ENCODE data around the gene PHLDB2. TPM values are rescaled to one million over a fixed set of nuclear protein-coding genes. Genes with fewer than 3 reads are reported as not detected.

PHLDB2 gene
- total RNA-seq, 1 experiment from 2014 or later, result 13.2 TPM

- H3T11ph ChIP-seq (ENCODE audit: low read length), result no peak overlapping the region
- TF ChIP-seq CTCF (conservative IDR thresholded peaks at IDR 0.05), result no peak
- H3K4ac ChIP-seq (ENCODE audit: low read depth, low read length), result no peak overlapping the region
- H3K9me3 ChIP-seq (ENCODE audit: control insufficient read depth, low read depth, low read length), result no peaks in the 10 kb centered on the region
- H2BK15ac ChIP-seq (ENCODE audit: low read depth, low read length), result no peak overlapping the region
- no peak overlapping the region for H3K18ac ChIP-seq (ENCODE audit: insufficient read length, low read depth, low read length)
- H3K36me3 Mint-ChIP-seq (ENCODE audit: insufficient read depth in 1 of 3, low read depth in 3 of 3), result no peaks in the 10 kb centered on the region
- H2BK120ac ChIP-seq (ENCODE audit: low read depth, low read length, poor library complexity, severe bottlenecking), result no peak overlapping the region
- H3K4me1 Mint-ChIP-seq, result no peaks in the 10 kb centered on the region
- no peaks in the 10 kb centered on the region for H3K79me2 ChIP-seq (ENCODE audit: insufficient read depth, low read length)
- no peak overlapping the region for H3K56ac ChIP-seq (ENCODE audit: insufficient read length, low read depth, low read length)
- H4K8ac ChIP-seq (replicated peaks; ENCODE audit: insufficient read length, low read depth, low read length), result no peak overlapping the region
- no peak overlapping the region for H3K9ac ChIP-seq (ENCODE audit: extremely low read depth, insufficient read length, low read length)
- no peak overlapping the region for H3K4me2 ChIP-seq (ENCODE audit: insufficient read depth, insufficient read length, low read length)
- H2BK20ac ChIP-seq (ENCODE audit: low read depth, low read length, poor library complexity, severe bottlenecking), result no peak overlapping the region
- no CpG with 5 or more reads among the region's 1 CpG for WGBS (ENCODE audit: extremely low coverage, insufficient read length, low lambda C conversion rate)
- H4K91ac ChIP-seq (ENCODE audit: insufficient read length, low read depth, low read length), result no peak overlapping the region
- no peak overlapping the region for H3K14ac ChIP-seq (ENCODE audit: insufficient read depth, low read length)
- no peak overlapping the region for H2AK5ac ChIP-seq (ENCODE audit: insufficient read length, low read length)
- H3K27ac ChIP-seq (ENCODE audit: insufficient read length, low read depth, low read length), result no peak overlapping the region
- H3K79me1 ChIP-seq (ENCODE audit: insufficient read depth, low read depth, low read length, poor library complexity, severe bottlenecking), result no peaks in the 10 kb centered on the region
- no peaks in the 10 kb centered on the region for H3K23me2 ChIP-seq (ENCODE audit: insufficient read length, low read depth, low read length, poor library complexity, severe bottlenecking)
- H3K9me3 Mint-ChIP-seq, result no peaks in the 10 kb centered on the region
- no peak overlapping the region for H3K27ac Mint-ChIP-seq
- H2AFZ ChIP-seq (ENCODE audit: low read length), result no peak overlapping the region
- H2BK12ac ChIP-seq (ENCODE audit: insufficient read length, low read depth, low read length), result no peak overlapping the region
- no peak for DNase-seq
- H4K5ac ChIP-seq (ENCODE audit: insufficient read length, low read depth, low read length), result no peak overlapping the region
- H3K4me3 Mint-ChIP-seq, result no peak overlapping the region
- no peaks in the 10 kb centered on the region for H4K20me1 ChIP-seq (ENCODE audit: control insufficient read depth, insufficient read depth, insufficient read length)
- H3K27me3 Mint-ChIP-seq (ENCODE audit: low read depth), result no peaks in the 10 kb centered on the region
- no peak overlapping the region for H2BK5ac ChIP-seq (ENCODE audit: insufficient read length, low read length)
- no peaks in the 10 kb centered on the region for H3K27me3 ChIP-seq (ENCODE audit: insufficient read depth, low read length)
- no peaks in the 10 kb centered on the region for H3K4me1 ChIP-seq (ENCODE audit: insufficient read depth, low read length)
- no peak overlapping the region for H3K23ac ChIP-seq (ENCODE audit: insufficient read length, low read depth, low read length)
Measured at GRCh38 chr3:111829023-111829422, 30.0 kb upstream of the PHLDB2 start.

All from H9 (cell line).